Activated T-cell treated with anti-CD3 and anti-CD28 coated beads, Interleukin-2, amount 50 U/mL, for 1 hour (primary cell): ENCODE measurements around the gene DEDD2.

ENCODE experiments used
- DNase-seq: peaks from one replicate; pipeline ENCODE4 v3.0.0-alpha.2; 2020

The DEDD2 gene

GRCh38 chr19:42198676-42199439 is 18.6 kb downstream of the DEDD2 start:
- DNase-seq: peak; percentile 65

- no peak for DNase-seq
Observed at GRCh38 chr19:42197375-42197817, 20.1 kb downstream of the DEDD2 start.

GRCh38 chr19:42196011-42197001 is 21.2 kb downstream of the DEDD2 start:
- no peak for DNase-seq

GRCh38 chr19:42193706-42194105 is 23.8 kb downstream of the DEDD2 start:
- no peak for DNase-seq

GRCh38 chr19:42193294-42193693 is 24.2 kb downstream of the DEDD2 start:
- DNase-seq: no peak

- no peak for DNase-seq
Observed at GRCh38 chr19:42191855-42192254, 25.6 kb downstream of the DEDD2 start.

GRCh38 chr19:42191330-42191729 is 26.1 kb downstream of the DEDD2 start:
- DNase-seq: no peak

- DNase-seq: no peak
Observed at GRCh38 chr19:42189133-42189532, 28.3 kb downstream of the DEDD2 start.

- no peak for DNase-seq
Observed at GRCh38 chr19:42188665-42189064, 28.8 kb downstream of the DEDD2 start.

- DNase-seq: no peak
Observed at GRCh38 chr19:42185277-42185676, 32.2 kb downstream of the DEDD2 start.

GRCh38 chr19:42184401-42184861 is 33.0 kb downstream of the DEDD2 start:
- DNase-seq: peak; percentile 71

- no peak for DNase-seq
Observed at GRCh38 chr19:42178791-42179674, 38.4 kb downstream of the DEDD2 start.

GRCh38 chr19:42177686-42178019 is 39.8 kb downstream of the DEDD2 start:
- no peak for DNase-seq

GRCh38 chr19:42176990-42177685 is 40.3 kb downstream of the DEDD2 start:
- peak; percentile 83 for DNase-seq

- no peak for DNase-seq
Observed at GRCh38 chr19:42176649-42176989, 40.9 kb downstream of the DEDD2 start.

GRCh38 chr19:42175952-42176648 is 41.4 kb downstream of the DEDD2 start:
- DNase-seq: no peak

- no peak for DNase-seq
Observed at GRCh38 chr19:42174958-42175734, 42.3 kb downstream of the DEDD2 start.

GRCh38 chr19:42174188-42174587 is 43.3 kb downstream of the DEDD2 start:
- no peak for DNase-seq

GRCh38 chr19:42173695-42174094 is 43.8 kb downstream of the DEDD2 start:
- DNase-seq: no peak

GRCh38 chr19:42172261-42172660 is 45.2 kb downstream of the DEDD2 start:
- DNase-seq: no peak

- no peak for DNase-seq
Observed at GRCh38 chr19:42170715-42171114, 46.8 kb downstream of the DEDD2 start.
